Raji (cell line): ENCODE data around the gene NRM.

Source experiments
- POLR2A ChIP-seq: IDR thresholded peaks from 2 replicates; pipeline ENCODE4 v1.6.1; 2011; ENCODE audit warnings: low read depth, low read length, control low read depth; ENCODE audit not compliant: insufficient read depth

NRM gene

GRCh38 chr6:30654798-30655742 is 35.7 kb downstream of the NRM start:
- no peak for TF ChIP-seq POLR2A

DNA sequence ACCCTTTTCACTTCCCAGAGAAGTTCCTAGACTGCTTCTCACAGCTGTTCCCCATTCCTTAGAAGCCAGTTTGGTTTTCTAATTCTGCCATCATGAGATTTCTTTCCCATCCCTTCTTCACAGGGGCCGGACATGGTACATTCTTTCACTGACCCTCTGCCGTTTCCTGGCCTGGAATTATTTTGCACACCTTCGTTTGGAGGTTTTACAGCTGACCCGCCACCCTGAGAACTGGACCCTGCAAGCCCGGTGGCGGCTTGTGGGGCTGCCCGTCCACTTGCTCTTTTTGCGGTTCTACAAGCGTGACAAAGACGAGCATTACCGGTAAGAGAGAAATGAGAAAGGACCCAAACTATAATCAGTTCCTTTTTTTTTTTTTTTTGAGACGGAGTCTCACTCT is 39.6 kb downstream of the NRM start:
- no peak for TF ChIP-seq POLR2A

DNA sequence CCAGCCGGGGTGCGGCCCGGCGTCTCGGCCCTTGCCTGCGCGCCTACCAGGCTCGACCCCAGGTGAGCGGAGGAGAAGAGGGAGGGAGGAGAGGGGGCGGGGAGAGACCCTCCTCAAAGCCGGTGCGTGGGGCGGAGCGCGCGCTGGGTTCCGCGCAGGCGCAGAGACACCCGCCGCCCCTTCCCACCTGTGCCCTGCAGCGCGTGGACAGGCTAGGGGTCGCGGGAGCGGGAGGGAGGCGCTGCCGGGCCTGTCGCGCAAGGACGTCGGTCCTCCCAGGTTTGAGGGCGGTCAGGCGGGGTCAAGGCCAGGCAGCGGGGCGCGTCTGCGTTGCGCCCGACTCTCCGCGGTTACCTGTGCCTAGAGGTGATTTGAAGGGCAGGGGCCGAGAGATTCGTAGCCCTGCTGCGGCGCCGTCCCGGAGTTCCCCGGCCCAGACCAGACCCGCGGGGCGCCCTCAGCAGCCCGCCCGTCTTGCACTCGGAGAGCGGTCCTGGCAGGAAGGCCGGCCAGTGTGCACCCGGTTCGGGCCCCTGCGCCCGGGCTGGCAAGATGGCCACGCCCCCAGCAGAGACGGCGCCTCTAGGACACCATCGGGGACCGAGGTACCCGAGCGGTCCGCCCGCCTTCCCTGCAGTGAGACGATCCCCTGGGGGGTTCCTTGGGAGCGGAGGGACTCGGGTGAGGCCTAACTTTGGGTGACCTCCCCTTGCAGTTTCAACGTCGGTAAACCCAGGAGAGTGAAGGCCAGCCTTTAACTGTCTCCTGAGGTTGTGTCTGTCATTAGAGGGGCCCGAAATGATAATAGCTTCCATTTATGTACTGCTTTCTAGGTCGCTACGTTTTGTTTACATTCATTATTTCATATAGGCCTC is 43.3 kb downstream of the NRM start:
- TF ChIP-seq POLR2A: peak; percentile 88

- TF ChIP-seq POLR2A: no peak
Measured at GRCh38 chr6:30646450-30647241, 44.1 kb downstream of the NRM start, which contains the start of gene C6orf136. C6orf136 (plus strand) TSS chr6:30647133; CDS start chr6:30647232, 99 bp downstream.

- no peak for TF ChIP-seq POLR2A
Measured at GRCh38 chr6:30645989-30646388, 44.8 kb downstream of the NRM start.

- no peak for TF ChIP-seq POLR2A
Measured at GRCh38 chr6:30644769-30645168, 46.0 kb downstream of the NRM start.

- TF ChIP-seq POLR2A: no peak
Measured at GRCh38 chr6:30643656-30644055, 47.1 kb downstream of the NRM start.

DNA sequence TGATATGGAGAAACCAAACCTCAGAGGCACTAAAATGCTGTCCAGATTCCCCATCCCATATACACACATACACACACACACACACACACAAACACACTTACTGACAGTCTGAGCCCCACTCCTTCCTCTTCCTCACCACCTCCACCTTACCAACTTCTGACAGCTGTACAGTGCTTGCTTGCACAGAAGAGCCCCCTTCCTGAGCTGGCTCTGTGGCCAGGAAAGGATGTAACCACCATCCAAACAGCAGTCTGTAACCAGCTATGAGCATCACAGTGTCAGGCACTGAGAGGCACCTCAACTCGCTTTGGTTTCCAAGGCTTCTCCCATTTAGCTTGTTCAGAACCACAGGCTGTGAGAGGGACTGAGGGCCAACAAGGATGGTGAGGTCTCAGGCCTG is 49.7 kb downstream of the NRM start:
- no peak for TF ChIP-seq POLR2A

DNA sequence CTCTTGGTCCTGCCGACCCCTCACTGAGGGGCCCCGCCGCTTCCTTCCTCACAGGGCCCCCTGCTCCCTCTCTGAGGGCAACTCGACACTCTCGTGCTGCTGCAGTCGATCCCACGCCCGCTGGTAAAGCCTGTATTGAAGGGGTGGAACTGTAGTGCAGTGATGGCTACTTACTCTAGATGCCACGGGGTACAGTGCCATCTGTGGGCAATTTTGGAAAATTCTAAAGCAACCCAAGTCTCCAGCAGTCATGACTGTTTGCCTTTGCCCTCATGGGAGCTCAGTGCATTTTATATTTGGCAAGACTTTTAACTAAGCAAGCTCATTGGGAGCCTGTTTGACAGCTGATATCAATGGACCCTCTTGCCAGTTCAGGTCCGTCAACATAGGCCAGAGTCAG is 50.3 kb downstream of the NRM start:
- no peak for TF ChIP-seq POLR2A
